Measurements from ENCODE around the gene ETS1. TPM values are rescaled to one million over a fixed set of nuclear protein-coding genes. Genes with fewer than 3 reads are reported as not detected.

ETS1 gene
- total RNA-seq, 1 donor from 2014 or later = 0.54 TPM

DNA sequence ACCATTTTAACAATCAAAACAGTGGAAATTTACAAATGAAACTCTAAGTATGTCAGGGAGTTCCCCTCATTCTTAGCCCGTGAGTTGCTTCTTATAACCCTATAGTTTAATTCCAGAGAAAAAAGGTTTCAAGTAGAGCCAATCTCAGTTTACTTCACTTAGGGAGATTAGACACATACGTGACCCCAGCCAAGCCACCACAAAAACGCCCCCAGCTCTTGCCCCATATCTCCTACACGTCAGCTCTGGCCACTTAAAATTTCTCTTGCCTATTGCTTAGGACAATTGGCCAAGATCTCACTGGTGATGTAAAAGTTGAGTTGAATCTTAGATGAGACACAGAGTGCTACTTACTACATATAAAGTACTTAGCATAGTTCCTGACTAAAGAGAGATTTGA is 166.4 kb downstream of the ETS1 start:
- peaks cover 9% of the 10 kb centered on the region for H3K4me1 ChIP-seq
- peaks cover 3% of the 10 kb centered on the region for H3K27me3 Mint-ChIP-seq (ENCODE audit: insufficient read depth, low read depth)
- H3K9me3 ChIP-seq (ENCODE audit: low read depth) = no peaks in the 10 kb centered on the region
- TF ChIP-seq EZH2phosphoT487 (IDR thresholded peaks at IDR 0.05) (no peak), EZH2 (IDR thresholded peaks at IDR 0.05) (no peak)
- TF ChIP-seq, protein P1, sequence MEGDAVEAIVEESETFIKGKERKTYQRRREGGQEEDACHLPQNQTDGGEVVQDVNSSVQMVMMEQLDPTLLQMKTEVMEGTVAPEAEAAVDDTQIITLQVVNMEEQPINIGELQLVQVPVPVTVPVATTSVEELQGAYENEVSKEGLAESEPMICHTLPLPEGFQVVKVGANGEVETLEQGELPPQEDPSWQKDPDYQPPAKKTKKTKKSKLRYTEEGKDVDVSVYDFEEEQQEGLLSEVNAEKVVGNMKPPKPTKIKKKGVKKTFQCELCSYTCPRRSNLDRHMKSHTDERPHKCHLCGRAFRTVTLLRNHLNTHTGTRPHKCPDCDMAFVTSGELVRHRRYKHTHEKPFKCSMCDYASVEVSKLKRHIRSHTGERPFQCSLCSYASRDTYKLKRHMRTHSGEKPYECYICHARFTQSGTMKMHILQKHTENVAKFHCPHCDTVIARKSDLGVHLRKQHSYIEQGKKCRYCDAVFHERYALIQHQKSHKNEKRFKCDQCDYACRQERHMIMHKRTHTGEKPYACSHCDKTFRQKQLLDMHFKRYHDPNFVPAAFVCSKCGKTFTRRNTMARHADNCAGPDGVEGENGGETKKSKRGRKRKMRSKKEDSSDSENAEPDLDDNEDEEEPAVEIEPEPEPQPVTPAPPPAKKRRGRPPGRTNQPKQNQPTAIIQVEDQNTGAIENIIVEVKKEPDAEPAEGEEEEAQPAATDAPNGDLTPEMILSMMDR (IDR thresholded peaks at IDR 0.05) = no peak
- H3K27ac Mint-ChIP-seq = no peak overlapping the region
- H3K4me1 Mint-ChIP-seq = peaks cover 42% of the 10 kb centered on the region
- no peak overlapping the region for H3K4me3 ChIP-seq
- no peaks in the 10 kb centered on the region for H3K9me3 Mint-ChIP-seq
- no peaks in the 10 kb centered on the region for H4K20me1 ChIP-seq (ENCODE audit: low read depth)
- DNase-seq (ENCODE audit: low spot score) = no peak
- H3K27me3 ChIP-seq = no peaks in the 10 kb centered on the region
- H3K4me3 Mint-ChIP-seq = no peak overlapping the region
- no peaks in the 10 kb centered on the region for H3K36me3 ChIP-seq
- no peaks in the 10 kb centered on the region for H3K36me3 Mint-ChIP-seq
- no peak overlapping the region for H3K27ac ChIP-seq
- no peaks in the 10 kb centered on the region for H3K79me2 ChIP-seq (ENCODE audit: low read depth)
- no peaks in the 10 kb centered on the region for H3F3A ChIP-seq (ENCODE audit: low read depth)
- H3K4me2 ChIP-seq = no peak overlapping the region
- H3K9ac ChIP-seq = no peak overlapping the region
- H2AFZ ChIP-seq (replicated peaks) = no peak overlapping the region

DNA sequence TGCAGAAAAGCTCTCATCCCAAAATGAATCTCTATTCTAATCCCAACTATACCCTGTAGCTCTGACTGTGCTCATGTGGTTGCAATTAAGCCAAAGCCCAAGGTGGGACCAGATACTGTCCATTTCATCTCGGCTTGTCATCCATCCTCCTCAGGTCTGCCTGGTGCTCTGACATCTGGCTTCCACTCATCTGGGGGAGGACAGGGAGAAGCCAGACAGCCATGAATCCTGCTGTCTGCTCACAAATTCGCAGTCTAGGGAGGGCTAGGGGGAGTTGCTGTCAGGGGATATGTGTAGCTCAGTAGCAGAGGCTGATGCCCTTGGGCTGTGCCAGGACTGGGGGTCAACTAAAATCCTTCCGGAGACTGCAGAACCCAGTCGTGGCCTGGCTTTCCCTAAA is 167.1 kb downstream of the ETS1 start:
- H3K79me2 ChIP-seq (ENCODE audit: low read depth) = no peaks in the 10 kb centered on the region
- H3K36me3 Mint-ChIP-seq = no peaks in the 10 kb centered on the region
- peaks cover 42% of the 10 kb centered on the region for H3K4me1 Mint-ChIP-seq
- H3K4me3 Mint-ChIP-seq = no peak overlapping the region
- H3K27me3 Mint-ChIP-seq (ENCODE audit: insufficient read depth, low read depth) = peaks cover 3% of the 10 kb centered on the region
- no peaks in the 10 kb centered on the region for H3K36me3 ChIP-seq
- peaks cover 9% of the 10 kb centered on the region for H3K4me1 ChIP-seq
- no peak for TF ChIP-seq EZH2 (IDR thresholded peaks at IDR 0.05)
- no peak for TF ChIP-seq EZH2phosphoT487 (IDR thresholded peaks at IDR 0.05)
- TF ChIP-seq, protein P1 (IDR thresholded peaks at IDR 0.05) = no peak
- H3K27ac ChIP-seq = no peak overlapping the region
- DNase-seq (ENCODE audit: low spot score) = no peak
- no peaks in the 10 kb centered on the region for H4K20me1 ChIP-seq (ENCODE audit: low read depth)
- H3K27ac Mint-ChIP-seq = no peak overlapping the region
- H3K9ac ChIP-seq = no peak overlapping the region
- H3F3A ChIP-seq (ENCODE audit: low read depth) = no peaks in the 10 kb centered on the region
- H3K9me3 Mint-ChIP-seq = no peaks in the 10 kb centered on the region
- no peak overlapping the region for H3K4me2 ChIP-seq
- no peak overlapping the region for H3K4me3 ChIP-seq
- no peak overlapping the region for H2AFZ ChIP-seq (replicated peaks)
- no peaks in the 10 kb centered on the region for H3K9me3 ChIP-seq (ENCODE audit: low read depth)
- H3K27me3 ChIP-seq = no peaks in the 10 kb centered on the region

DNA sequence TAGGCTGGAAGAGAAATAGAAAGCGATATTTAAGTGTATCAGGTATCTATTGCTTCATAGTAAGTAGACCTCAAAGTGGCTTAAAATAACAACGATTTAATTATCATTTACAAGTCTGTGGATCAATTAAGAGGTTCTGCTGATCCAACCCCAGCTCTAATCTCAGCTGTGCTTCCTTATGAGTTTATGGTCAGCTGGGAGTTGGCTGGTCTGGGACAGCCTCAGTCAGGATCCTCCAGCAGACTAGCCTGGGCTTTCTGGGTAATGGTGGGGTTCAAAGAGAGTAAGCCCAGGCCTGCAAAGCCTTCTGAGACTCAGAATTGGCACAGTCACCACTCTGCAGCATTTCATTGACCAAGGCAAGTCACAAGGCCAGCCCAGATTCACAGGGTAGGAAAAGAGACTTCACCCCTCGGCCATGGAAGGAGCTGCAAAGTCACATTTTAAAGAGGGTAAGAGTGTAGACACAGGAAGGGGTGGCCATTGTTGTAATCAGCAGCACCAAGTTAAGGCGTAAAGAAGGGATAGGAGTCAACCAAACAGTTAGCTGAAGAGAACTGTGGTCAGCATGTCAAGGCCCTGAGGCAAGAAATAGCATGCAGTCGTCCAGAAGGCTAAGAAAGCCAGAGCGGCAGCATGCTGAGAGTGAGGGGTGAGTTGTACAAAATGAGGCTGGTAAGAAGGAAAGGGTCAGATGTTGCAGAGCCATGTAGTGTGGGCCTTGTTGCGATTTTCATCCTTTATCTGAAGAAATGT is 168.2 kb downstream of the ETS1 start:
- H3F3A ChIP-seq (ENCODE audit: low read depth) = no peaks in the 10 kb centered on the region
- no peak overlapping the region for H3K4me2 ChIP-seq
- H3K27me3 Mint-ChIP-seq (ENCODE audit: insufficient read depth, low read depth) = peaks cover 3% of the 10 kb centered on the region
- H3K4me3 ChIP-seq = no peak overlapping the region
- peaks cover 1% of the 10 kb centered on the region for H3K4me1 ChIP-seq
- H4K20me1 ChIP-seq (ENCODE audit: low read depth) = no peaks in the 10 kb centered on the region
- no peaks in the 10 kb centered on the region for H3K9me3 ChIP-seq (ENCODE audit: low read depth)
- no peaks in the 10 kb centered on the region for H3K27me3 ChIP-seq
- no peaks in the 10 kb centered on the region for H3K36me3 Mint-ChIP-seq
- DNase-seq (ENCODE audit: low spot score) = no peak
- H3K4me3 Mint-ChIP-seq = no peak overlapping the region
- no peaks in the 10 kb centered on the region for H3K9me3 Mint-ChIP-seq
- no peaks in the 10 kb centered on the region for H3K79me2 ChIP-seq (ENCODE audit: low read depth)
- H3K27ac Mint-ChIP-seq = no peak overlapping the region
- no peak overlapping the region for H3K9ac ChIP-seq
- peaks cover 33% of the 10 kb centered on the region for H3K4me1 Mint-ChIP-seq
- H3K27ac ChIP-seq = no peak overlapping the region
- H2AFZ ChIP-seq (replicated peaks) = no peak overlapping the region
- H3K36me3 ChIP-seq = no peaks in the 10 kb centered on the region
- TF ChIP-seq EZH2 (IDR thresholded peaks at IDR 0.05) = no peak
- TF ChIP-seq, protein P1 (IDR thresholded peaks at IDR 0.05) = no peak
- no peak for TF ChIP-seq EZH2phosphoT487 (IDR thresholded peaks at IDR 0.05)
